Lung microvascular endothelial cell (primary cell): ENCODE results near the gene NT5C2. TPM values are rescaled to one million over a fixed set of nuclear protein-coding genes. Genes with fewer than 3 reads are reported as not detected.
"Not testable (repeated sequence)": the region's sequence is repeated elsewhere in the genome, so short reads cannot be mapped to it uniquely, and the experiment has no call there.

Experiments
- DNase-seq, 2 donors: peaks; one replicate each; pipeline versions ENCODE4 v3.0.0 to v3.0.0-alpha.2; 2010; ENCODE audit warnings: low read depth in 2 of 2
- total RNA-seq: library from RNA; depleted of rRNA; stranded (reverse); fragments of >200 nt; gene quantifications from 2 replicates; pipeline ENCODE4 v1.2.1, GENCODE V29; 2014

Gene NT5C2
- total RNA-seq, 1 donor from 2014 or later = 54.4 TPM

- no peak for DNase-seq
These were observed 103.6 kb downstream of the NT5C2 start for GRCh38 chr10:103089493-103089892.

GRCh38 chr10:103086799-103087198 lies 106.3 kb downstream of the NT5C2 start:
- no peak for DNase-seq

GRCh38 chr10:103086261-103086660 lies 106.8 kb downstream of the NT5C2 start:
- no peak for DNase-seq

GRCh38 chr10:103083977-103084320 lies 109.1 kb downstream of the NT5C2 start:
- DNase-seq = no peak

- no peak for DNase-seq
These were observed 109.7 kb downstream of the NT5C2 start for GRCh38 chr10:103083266-103083976.

- no peak for DNase-seq
These were observed 110.4 kb downstream of the NT5C2 start for GRCh38 chr10:103082683-103083082.

GRCh38 chr10:103080891-103081581 lies 112.0 kb downstream of the NT5C2 start:
- no peak for DNase-seq

- no peak for DNase-seq
These were observed 113.1 kb downstream of the NT5C2 start for GRCh38 chr10:103079946-103080345.

GRCh38 chr10:103079100-103079499 lies 114.0 kb downstream of the NT5C2 start:
- DNase-seq = no peak

- no peak for DNase-seq
These were observed 114.4 kb downstream of the NT5C2 start for GRCh38 chr10:103078676-103079075.

- no peak for DNase-seq
These were observed 114.8 kb downstream of the NT5C2 start for GRCh38 chr10:103078309-103078615.

- DNase-seq = no peak
These were observed 115.4 kb downstream of the NT5C2 start for GRCh38 chr10:103077491-103078308.

GRCh38 chr10:103077020-103077419 lies 116.1 kb downstream of the NT5C2 start:
- no peak for DNase-seq

- DNase-seq = no peak
These were observed 120.2 kb downstream of the NT5C2 start for GRCh38 chr10:103072891-103073290.

GRCh38 chr10:103072276-103072675 lies 120.8 kb downstream of the NT5C2 start:
- no peak for DNase-seq

- peak; percentile 50 to 75 for DNase-seq
These were observed 123.4 kb downstream of the NT5C2 start for GRCh38 chr10:103069453-103070331.

GRCh38 chr10:103067956-103068355 lies 125.1 kb downstream of the NT5C2 start:
- DNase-seq = no peak

GRCh38 chr10:103067484-103067883 lies 125.6 kb downstream of the NT5C2 start:
- DNase-seq = no peak

- not testable (repeated sequence) for DNase-seq
These were observed 126.0 kb downstream of the NT5C2 start for GRCh38 chr10:103067099-103067477.

- DNase-seq = no peak
These were observed 126.7 kb downstream of the NT5C2 start for GRCh38 chr10:103066141-103067098.
